ENCODE results near the gene IGSF21.
A peak's percentile ranks its signal among the peaks of the same experiment; 100 is the strongest.

IGSF21 gene

GRCh38 chr1:18229625-18230024, 122.0 kb downstream of the IGSF21 start:
- no peak for DNase-seq (ENCODE audit: low read depth)
- no peak for TF ChIP-seq CTCF (conservative IDR thresholded peaks at IDR 0.05; ENCODE audit: low read depth, low read length)
- H3K4me3 ChIP-seq (ENCODE audit: low read depth, low read length): no peak overlapping the region

GRCh38 chr1:18230321-18230720, 122.7 kb downstream of the IGSF21 start:
- TF ChIP-seq CTCF (conservative IDR thresholded peaks at IDR 0.05; ENCODE audit: low read depth, low read length): no peak

GRCh38 chr1:18230840-18231239, 123.2 kb downstream of the IGSF21 start:
- DNase-seq (ENCODE audit: low read depth): no peak
- TF ChIP-seq CTCF (conservative IDR thresholded peaks at IDR 0.05; ENCODE audit: low read depth, low read length): no peak
- no peak overlapping the region for H3K4me3 ChIP-seq (ENCODE audit: low read depth, low read length)

More at GRCh38 chr1:18230321-18230720, 122.7 kb downstream of the IGSF21 start:
- DNase-seq (ENCODE audit: low read depth): no peak
- no peak overlapping the region for H3K4me3 ChIP-seq (ENCODE audit: low read depth, low read length)

GRCh38 chr1:18232052-18232451, 124.5 kb downstream of the IGSF21 start:
- TF ChIP-seq CTCF (conservative IDR thresholded peaks at IDR 0.05; ENCODE audit: low read depth, low read length): no peak

GRCh38 chr1:18233176-18233864, 125.7 kb downstream of the IGSF21 start:
- no peak for TF ChIP-seq CTCF (conservative IDR thresholded peaks at IDR 0.05; ENCODE audit: low read depth, low read length)
- no peak for DNase-seq (ENCODE audit: low read depth)
- no peak overlapping the region for H3K4me3 ChIP-seq (ENCODE audit: low read depth, low read length)

More at GRCh38 chr1:18232052-18232451, 124.5 kb downstream of the IGSF21 start:
- DNase-seq (ENCODE audit: low read depth): no peak
- H3K4me3 ChIP-seq (ENCODE audit: low read depth, low read length): no peak overlapping the region

- TF ChIP-seq CTCF (conservative IDR thresholded peaks at IDR 0.05; ENCODE audit: low read depth, low read length): peak; percentile 53
- H3K4me3 ChIP-seq (ENCODE audit: low read depth, low read length): no peak overlapping the region
- DNase-seq (ENCODE audit: low read depth): peak; percentile 34
Observed at GRCh38 chr1:18234790-18235242, 127.2 kb downstream of the IGSF21 start.

GRCh38 chr1:18237371-18237770, 129.8 kb downstream of the IGSF21 start:
- DNase-seq (ENCODE audit: low read depth): no peak
- no peak for TF ChIP-seq CTCF (conservative IDR thresholded peaks at IDR 0.05; ENCODE audit: low read depth, low read length)
- H3K4me3 ChIP-seq (ENCODE audit: low read depth, low read length): no peak overlapping the region

Measured in choroid plexus epithelial cell (primary cell).